Panc1 (cell line): ENCODE results near the gene JAK2.

Source experiments
- POLR2AphosphoS5 ChIP-seq: IDR thresholded peaks from 2 replicates; pipeline ENCODE4 v1.6.1; 2012; ENCODE audit warnings: mild to moderate bottlenecking, low read depth, low read length, moderate library complexity
- REST ChIP-seq, 2 experiments: IDR thresholded peaks; 2 replicates each; pipeline ENCODE4 v1.6.1; 2011 to 2012; ENCODE audit warnings: low read depth in 2 of 2, control low read depth in 1 of 2, low read length in 1 of 2, mild to moderate bottlenecking in 1 of 2, moderate library complexity in 1 of 2; ENCODE audit not compliant: insufficient read depth in 1 of 2

- TF ChIP-seq REST (IDR thresholded peaks at IDR 0.05; ENCODE audit: insufficient read depth in 1 of 2, low read depth in 2 of 2, low read length in 1 of 2) (no peak), POLR2AphosphoS5 (no peak)
Observed at GRCh38 chr9:4959031-4959430, 26.0 kb upstream of the JAK2 start.
